Measurements from ENCODE around the gene FOSL2.

- no peak for TF ChIP-seq CTCF (IDR thresholded peaks at IDR 0.05 in 8 of 11, conservative IDR thresholded peaks at IDR 0.05 in 3 of 11)
- peak; percentile 61 to 87 (median 73) for TF ChIP-seq POLR2AphosphoS5 (IDR thresholded peaks at IDR 0.05)
Measured at GRCh38 chr2:28413152-28413898, 20.7 kb downstream of the FOSL2 start.

Measured in spleen (tissue), 7 donors.